Embryonic facial prominence (tissue), 1 donor: Measurements from ENCODE around the gene EVL.

Experiments
- DNase-seq: peaks from one replicate; pipeline ENCODE4 v3.0.0-alpha.2; 2016; ENCODE audit errors: extremely low spot score

Gene EVL

DNA sequence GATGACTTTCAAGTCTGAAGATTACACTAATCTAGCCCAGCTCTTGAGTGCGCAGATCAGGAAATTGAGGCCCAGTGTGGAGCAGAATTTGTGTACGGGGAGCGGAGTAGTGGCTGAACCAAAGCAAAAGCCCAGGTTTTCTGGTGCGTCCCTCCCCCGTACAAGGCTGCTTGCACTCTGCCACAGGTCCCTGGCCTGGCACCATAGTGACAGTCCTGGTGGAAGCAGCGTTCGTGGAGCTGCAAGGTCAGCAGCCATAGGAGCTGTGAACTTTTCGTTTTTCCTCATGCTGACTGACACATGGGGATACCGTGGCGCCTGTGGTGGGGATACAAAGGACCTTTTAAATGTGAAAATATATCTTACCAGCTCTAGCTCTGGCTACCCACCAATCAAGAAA is 1.7 kb downstream of the EVL start:
- DNase-seq: no peak

DNA sequence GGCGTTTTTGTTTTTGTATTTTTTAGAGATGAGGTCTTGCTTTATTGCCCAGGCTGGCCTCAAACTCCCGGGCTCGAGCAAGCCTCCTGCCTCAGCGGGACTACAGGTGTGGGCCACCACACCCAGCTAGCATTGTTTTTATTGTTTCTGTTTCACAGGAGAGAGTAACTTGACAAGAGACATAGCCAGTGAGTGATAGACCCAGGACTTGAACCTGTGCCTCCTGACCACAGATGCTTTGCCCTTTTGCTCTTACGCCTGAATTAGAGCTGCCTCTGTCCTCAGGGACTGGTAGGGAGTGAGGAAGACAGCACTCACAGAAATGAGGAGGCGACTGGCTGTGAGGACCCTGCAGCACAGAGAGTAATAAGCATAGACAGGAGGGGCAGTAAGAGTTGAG is 2.3 kb downstream of the EVL start:
- no peak for DNase-seq

GRCh38 chr14:100067971-100068959 is 3.0 kb downstream of the EVL start:
- DNase-seq: no peak

GRCh38 chr14:100069161-100069800 is 4.1 kb downstream of the EVL start:
- DNase-seq: no peak

DNA sequence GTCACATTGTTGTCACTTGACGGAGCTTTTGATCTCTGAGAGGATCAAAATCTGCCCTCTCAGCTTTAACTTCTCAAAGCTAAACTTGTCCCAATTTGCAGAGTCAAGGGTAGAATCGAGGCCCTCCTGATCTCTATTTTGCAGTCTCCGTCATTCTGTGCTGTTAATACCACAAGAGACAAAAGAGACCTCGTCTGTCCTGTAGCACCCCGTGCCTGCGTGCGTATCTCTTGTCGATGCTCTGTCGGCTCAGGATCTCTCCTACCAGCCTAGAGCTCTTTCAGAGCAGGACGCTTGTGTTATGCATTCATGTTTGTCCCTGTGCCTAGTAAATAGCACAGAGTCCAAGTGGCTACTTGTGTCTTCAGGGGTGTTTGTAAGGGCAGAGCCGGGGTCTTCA is 5.1 kb downstream of the EVL start:
- DNase-seq: no peak

GRCh38 chr14:100071545-100071944 is 6.3 kb downstream of the EVL start:
- DNase-seq: no peak

DNA sequence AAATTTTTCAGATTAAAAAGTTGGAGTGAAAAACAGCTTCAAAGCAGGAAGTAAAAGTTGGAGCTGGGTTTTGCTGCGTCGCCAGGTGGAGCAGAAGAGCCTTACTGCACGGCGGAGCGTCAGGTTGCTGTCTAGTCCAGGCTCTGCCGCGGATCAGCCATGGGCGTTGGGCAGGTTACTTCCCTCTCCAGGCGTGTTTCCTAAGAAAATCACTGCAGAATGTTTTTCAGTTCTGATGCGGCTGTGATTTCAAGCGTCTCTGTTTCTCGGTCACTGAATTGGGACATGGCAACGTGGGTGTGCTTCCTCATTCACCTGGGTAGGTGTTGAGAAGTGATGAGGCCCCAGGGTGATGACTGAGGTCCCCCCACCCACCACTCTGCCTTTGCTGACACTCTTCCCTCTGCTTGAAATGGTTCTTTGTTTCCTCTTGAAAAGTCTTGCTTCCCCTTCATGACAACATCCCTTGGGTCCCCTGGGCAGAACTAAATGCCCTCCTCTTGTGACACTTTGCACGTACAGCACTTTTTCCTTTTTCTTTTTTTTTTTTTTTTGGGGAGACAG is 7.6 kb downstream of the EVL start:
- DNase-seq: no peak

GRCh38 chr14:100073576-100074430 is 8.6 kb downstream of the EVL start:
- no peak for DNase-seq

- no peak for DNase-seq
These were observed 9.3 kb downstream of the EVL start for GRCh38 chr14:100074431-100075100.

GRCh38 chr14:100075681-100076080 is 10.5 kb downstream of the EVL start:
- no peak for DNase-seq

DNA sequence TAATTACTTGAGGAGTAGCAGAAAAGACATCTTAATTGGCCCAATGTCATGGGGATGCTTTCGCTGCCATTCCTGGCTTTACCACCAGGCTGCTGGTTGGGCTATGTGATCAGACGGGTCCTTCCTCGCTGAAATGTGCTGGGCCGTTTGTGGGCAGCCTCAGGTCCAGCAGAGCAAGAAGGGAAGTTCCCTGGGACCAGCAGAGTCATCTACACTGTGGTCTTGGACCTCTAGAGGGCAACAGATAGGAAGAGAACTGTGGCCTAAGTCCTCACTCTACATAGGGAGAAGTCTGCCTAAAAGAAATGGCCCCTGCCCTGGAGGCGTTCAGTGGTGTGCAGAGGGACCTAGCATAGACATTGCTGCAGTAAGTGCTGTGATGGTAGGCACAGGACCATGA is 10.9 kb downstream of the EVL start:
- DNase-seq: no peak

DNA sequence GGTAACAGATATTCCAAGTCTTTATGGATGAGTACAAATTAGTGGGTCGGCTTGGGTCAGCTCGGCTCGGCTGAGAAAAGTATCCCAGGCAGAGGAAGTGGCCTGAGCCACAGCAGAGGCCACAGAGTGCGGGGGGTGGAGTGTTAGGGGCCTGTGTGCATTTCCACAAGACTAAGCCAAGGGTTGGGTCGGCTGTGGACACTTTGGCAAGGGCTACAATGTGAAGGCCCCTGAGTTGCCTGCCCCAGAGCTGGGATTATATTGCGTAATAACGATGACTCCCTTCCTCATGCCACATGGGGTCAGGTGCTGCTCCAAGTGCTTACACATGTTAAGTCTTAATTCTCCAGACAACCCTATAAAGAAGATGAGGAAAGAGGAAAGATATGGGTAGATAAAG is 11.4 kb downstream of the EVL start:
- no peak for DNase-seq

DNA sequence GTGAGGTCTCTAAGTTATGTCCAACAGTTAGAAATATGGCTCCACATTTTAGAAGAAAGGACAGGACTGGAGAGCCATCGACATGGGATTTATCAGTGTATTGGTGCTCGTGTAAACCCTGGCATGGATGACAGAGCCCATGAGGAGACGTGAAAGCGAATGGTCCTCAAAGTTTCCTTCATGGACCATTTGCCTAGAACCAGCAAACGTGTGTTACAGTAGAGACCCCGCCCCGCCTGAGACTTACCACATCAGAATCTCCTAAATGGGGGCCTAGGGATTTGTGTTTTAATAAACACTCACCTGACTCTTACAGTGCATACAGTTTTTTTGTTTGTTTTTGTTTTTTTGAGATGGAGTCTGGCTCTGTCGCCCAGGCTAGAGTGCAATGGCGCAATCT is 12.2 kb downstream of the EVL start:
- DNase-seq: no peak

DNA sequence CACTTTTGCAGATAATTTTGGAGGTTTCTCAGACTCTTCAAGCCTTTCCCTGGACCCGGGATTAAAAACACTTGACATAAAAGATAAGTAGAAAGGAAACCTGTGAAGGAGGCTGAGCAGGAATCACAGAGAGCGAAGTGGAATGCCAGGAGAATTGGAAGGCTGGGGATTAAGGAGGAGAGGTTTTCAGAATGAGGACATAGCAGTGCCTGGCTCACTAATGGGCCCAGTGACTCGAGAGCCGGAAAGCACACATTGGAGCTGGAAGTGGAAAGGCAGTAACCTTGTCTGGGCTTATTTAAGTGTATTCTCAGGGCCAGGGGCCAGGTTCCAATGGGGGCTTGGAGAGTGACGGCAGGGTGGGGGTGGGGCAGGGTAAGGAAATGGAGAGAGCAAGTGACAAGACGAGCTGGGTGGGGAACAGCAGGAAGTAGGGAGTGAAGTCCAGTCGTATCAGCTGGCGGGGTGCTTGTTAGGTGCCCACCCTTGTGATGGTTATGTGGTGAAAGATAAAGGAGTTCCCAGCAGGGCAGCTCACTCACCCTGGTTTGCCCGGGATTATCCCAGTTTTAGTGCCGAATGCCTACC is 13.1 kb downstream of the EVL start:
- no peak for DNase-seq

DNA sequence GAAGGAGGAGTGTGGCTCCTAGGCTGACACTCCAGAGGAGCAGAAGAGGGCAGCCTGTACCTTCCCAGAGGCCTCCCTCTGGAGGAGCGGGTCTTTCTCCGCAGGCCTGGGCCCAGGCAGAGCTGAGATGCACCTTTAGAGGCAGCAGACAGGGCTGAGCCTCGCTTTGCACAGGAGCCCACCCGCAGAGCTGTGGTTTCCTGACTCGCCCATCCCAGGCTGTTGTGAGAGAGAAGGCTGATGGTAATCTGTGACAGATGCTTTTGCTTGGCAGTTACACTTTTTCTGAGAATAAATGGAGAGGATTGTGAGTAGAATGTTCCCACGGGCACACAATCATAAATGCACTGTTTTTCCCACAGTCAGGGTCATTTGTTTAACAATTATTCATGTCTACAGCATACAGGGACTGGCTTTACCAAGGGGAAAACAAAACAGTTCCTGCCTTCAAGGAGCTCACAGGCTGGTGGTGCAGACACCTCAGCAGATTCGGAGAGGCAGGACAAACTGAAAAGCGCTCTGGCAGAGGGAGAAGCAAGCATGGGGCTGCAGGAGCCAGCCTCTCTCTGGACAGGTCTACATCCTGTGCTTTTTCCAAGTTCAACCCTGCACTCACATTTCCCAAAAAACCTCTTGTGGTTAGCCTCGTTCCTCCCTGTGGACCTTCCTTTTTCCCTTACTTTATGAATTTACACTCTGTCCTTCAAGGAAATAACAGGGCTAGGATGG is 13.9 kb downstream of the EVL start:
- DNase-seq: no peak

DNA sequence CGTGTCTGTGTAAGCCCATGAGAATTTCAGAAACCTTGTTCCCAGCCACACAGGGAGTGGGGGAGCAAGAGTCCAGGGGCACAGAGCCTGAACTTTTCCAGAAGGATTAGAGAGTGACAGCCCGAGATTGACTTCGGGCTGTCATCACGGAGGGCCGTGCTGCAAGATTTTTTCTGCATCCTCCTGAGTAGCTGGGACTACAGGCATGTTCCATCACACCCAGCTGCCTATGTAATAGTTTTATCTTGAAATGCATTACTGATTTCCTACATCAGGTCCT is 14.4 kb downstream of the EVL start:
- no peak for DNase-seq

DNA sequence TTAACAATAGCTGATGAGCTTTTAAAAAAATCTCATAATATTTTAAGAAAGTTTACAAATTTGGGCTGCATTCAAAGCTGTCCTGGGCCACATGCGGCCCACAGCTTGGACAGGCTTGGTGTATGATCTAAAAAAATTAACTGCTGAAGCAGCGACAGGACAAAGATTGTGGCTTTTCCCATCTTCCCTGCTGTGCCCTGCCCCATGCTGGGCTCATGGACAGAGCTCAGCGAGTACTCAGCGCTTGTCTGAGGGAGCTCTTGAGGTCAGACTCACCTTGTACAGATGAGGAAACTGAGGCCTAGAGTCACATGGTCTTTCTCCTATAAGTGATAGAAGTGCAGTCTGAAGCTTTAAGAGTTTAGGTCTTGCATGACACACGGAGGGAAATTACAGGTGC is 15.0 kb downstream of the EVL start:
- no peak for DNase-seq

DNA sequence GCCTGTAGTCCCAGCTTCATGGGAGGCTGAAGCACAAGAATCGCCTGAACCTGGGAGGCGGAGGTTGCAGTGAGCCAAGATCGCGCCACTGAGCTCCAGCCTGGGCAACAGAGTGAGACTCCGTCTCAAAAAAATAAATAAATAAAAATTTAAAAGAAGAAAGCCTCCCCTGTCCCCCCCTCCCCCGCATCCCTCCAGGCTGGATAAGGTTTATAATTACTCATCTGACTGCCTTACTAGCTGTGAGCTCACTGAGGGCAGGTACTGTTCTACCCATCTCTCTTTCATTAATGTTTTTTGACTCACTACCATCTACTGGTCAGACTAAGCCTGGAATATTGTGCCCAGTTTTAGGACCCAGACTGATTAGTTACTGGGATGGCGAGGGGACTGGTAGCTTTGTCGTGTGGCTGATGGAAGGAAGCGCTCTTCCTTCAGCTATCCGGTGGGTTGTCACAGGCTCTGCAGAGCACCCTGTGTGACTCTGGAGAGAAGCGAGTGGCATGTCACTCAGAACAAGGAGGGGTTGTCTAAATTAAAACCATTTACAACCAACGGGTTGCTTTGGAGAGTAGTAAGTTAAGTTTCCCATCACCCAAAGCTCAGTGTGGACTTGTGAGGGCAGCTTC is 16.9 kb downstream of the EVL start:
- no peak for DNase-seq

GRCh38 chr14:100082723-100083122 is 17.5 kb downstream of the EVL start:
- DNase-seq: no peak

DNA sequence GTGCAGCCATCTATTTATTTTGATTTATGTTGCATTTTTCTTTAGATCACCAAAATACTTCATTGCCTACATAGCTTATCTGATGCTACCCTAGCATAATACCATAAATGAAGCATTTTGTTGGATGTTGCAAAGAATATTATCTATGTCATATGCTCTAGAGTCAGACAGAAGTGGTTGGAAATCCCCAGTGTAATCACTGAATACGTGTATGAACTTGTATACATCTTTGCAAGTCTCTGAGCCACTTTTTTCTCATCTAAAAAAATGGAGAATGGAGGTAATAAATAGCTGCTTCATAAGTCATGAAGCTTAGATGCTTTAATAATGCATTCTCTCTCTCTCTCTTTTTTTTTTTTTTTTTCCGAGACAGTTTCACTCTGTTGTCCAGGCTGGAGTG is 18.5 kb downstream of the EVL start:
- no peak for DNase-seq
